HEK293T (cell line): Measurements from ENCODE around the gene SMC6.

ENCODE experiments used
- CTCF ChIA-PET: fragments of 350-600 bp; formaldehyde crosslinking; extraction: SDS; loops from one replicate; lab custom pipeline; 2021; ENCODE audit warnings: antibody characterized with exemption, inconsistent platforms; lab: Yijun Ruan, JAX
- POLR2A ChIA-PET: fragments of 350-600 bp; formaldehyde crosslinking; extraction: SDS; loops from one replicate; lab custom pipeline; 2020; ENCODE audit warnings: antibody characterized with exemption, inconsistent platforms; lab: Yijun Ruan, JAX
- DNase-seq: peaks from one replicate; pipeline ENCODE4 v3.0.0; 2012; ENCODE audit warnings: mixed read lengths; ENCODE audit errors: extremely low spot score
- ARNT ChIP-seq: fragments of 450-650 bp; IDR thresholded peaks from 2 replicates; pipeline ENCODE4 v1.6.1; 2017; ENCODE audit warnings: mild to moderate bottlenecking
- BHLHE40 ChIP-seq: fragments of 450-650 bp; IDR thresholded peaks from 2 replicates; pipeline ENCODE4 v1.6.1; 2016; ENCODE audit warnings: mild to moderate bottlenecking, moderate library complexity, borderline replicate concordance
- CTBP1 ChIP-seq: fragments of 450-650 bp; IDR thresholded peaks from 2 replicates; pipeline ENCODE4 v1.6.1; 2016; ENCODE audit warnings: borderline replicate concordance
- ELF4 ChIP-seq: fragments of 450-650 bp; IDR thresholded peaks from 2 replicates; pipeline ENCODE4 v1.6.1; 2017; ENCODE audit warnings: antibody characterized with exemption
- FOXA1 ChIP-seq: fragments of 450-650 bp; IDR thresholded peaks from 2 replicates; pipeline ENCODE4 v1.6.1; 2016; ENCODE audit warnings: mild to moderate bottlenecking
- FOXK2 ChIP-seq: fragments of 450-650 bp; IDR thresholded peaks from 2 replicates; pipeline ENCODE4 v1.6.1; 2016; ENCODE audit warnings: mild to moderate bottlenecking
- FOXM1 ChIP-seq: fragments of 450-650 bp; IDR thresholded peaks from 2 replicates; pipeline ENCODE4 v1.6.1; 2017; ENCODE audit warnings: mild to moderate bottlenecking, borderline replicate concordance
- HDGF ChIP-seq: fragments of 450-650 bp; IDR thresholded peaks from 2 replicates; pipeline ENCODE4 v1.6.1; 2017; ENCODE audit warnings: antibody characterized with exemption, borderline replicate concordance
- L3MBTL2 ChIP-seq: fragments of 450-650 bp; conservative IDR thresholded peaks from 2 replicates; pipeline ENCODE4 v1.6.1; 2016; ENCODE audit warnings: mild to moderate bottlenecking
- LEF1 ChIP-seq: fragments of 450-650 bp; IDR thresholded peaks from 2 replicates; pipeline ENCODE4 v1.6.1; 2017; ENCODE audit warnings: mild to moderate bottlenecking, borderline replicate concordance
- NFRKB ChIP-seq: fragments of 450-650 bp; IDR thresholded peaks from 2 replicates; pipeline ENCODE4 v1.6.1; 2016; ENCODE audit warnings: mild to moderate bottlenecking, moderate library complexity
- SP1 ChIP-seq: fragments of 450-650 bp; IDR thresholded peaks from 2 replicates; pipeline ENCODE4 v1.6.1; 2017
- SUZ12 ChIP-seq: fragments of 450-650 bp; IDR thresholded peaks from 2 replicates; pipeline ENCODE4 v1.6.1; 2016; ENCODE audit warnings: mild to moderate bottlenecking
- TARDBP ChIP-seq: fragments of 450-650 bp; IDR thresholded peaks from 2 replicates; pipeline ENCODE4 v1.6.1; 2016
- ZNF384 ChIP-seq: fragments of 450-650 bp; IDR thresholded peaks from 2 replicates; pipeline ENCODE4 v1.6.1; 2016
- TF ChIP-seq, protein P1 (sequence below): fragments of 450-650 bp; IDR thresholded peaks from 2 replicates; pipeline ENCODE4 v1.6.1; 2016

The SMC6 gene

DNA sequence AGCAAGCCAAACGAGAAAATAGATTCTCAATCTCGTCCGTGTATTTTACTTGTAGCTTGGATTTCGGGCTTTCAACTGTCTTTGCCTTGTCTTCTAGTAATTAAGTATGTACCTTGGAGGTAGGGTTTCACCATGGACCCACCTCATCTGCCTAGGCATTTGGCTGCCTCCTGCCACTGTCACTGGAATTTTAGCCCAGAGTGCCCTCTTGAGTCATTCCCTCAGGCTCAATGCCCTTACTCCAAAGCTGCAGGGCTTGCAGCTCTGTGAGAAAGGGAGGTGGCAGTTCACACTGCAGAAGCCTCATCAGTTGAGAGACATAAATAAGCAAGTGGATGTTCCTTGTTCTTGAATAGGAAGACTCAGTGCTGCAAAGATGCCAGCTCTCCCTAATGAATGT, 123.5 kb downstream of the SMC6 start:
- ChIA-PET POLR2A (no interaction called here), CTCF (no interaction called here)
- DNase-seq: no peak

DNA sequence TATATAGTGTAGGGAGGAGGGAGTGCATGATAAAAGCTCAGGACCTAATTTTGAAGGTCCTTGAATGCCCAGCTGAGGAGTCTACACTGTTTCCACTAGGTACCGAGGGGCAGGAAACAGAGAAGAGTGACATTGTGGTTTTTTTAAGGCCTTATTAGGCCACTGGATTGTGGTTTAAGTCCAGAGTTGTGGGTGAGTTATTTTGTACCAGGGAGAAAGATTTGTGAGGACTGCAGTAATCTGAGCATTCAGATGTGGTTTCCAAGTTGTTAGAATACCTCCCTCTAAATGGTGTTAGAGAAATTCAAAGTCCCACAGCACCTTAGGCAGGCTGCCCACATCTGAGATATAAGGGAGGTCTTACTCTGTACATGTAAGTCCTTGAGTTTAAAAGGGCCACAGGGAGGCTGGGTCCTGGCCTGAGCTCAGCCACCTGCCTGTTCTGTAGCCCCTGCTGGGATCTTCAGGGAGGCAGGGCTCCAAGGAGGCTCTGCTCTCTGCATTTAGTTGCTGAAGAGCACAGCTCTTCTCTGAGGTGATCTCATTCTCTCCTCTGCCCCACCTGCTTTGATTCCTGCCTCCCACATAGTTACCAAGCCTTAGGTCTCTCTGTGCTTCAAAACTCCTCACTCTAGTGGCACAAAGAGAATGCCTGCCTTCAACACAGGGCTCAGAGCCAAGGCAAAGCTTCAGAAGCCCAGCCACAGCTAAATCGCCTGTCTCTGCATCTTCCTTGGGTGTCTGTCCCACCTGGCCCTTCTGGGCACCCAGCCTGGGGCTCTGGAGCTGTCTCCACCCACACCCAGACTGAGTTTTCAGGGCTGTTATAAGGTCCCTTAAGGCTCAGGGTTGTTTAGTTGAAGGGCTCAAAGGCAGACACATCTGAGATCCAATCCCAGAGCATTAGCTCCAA, 125.0 kb downstream of the SMC6 start:
- ChIA-PET CTCF (interaction anchor here (1.3 kb wide), 1 partner anchor 17 kb away, joined by 3 read pairs; no protein-coding TSS in a partner anchor), POLR2A (no interaction called here)

More for the DNA sequence above, 123.5 kb downstream of the SMC6 start:
- TF ChIP-seq TARDBP: no peak
- no peak for TF ChIP-seq SUZ12
- TF ChIP-seq HDGF: no peak
- no peak for TF ChIP-seq SP1
- no peak for TF ChIP-seq CTBP1
- no peak for TF ChIP-seq L3MBTL2
- no peak for TF ChIP-seq FOXA1
- TF ChIP-seq ARNT: no peak
- no peak for TF ChIP-seq BHLHE40
- TF ChIP-seq FOXM1: no peak
- TF ChIP-seq ZNF384: no peak
- no peak for TF ChIP-seq FOXK2
- TF ChIP-seq ELF4: no peak
- TF ChIP-seq LEF1: no peak
- TF ChIP-seq, protein P1, sequence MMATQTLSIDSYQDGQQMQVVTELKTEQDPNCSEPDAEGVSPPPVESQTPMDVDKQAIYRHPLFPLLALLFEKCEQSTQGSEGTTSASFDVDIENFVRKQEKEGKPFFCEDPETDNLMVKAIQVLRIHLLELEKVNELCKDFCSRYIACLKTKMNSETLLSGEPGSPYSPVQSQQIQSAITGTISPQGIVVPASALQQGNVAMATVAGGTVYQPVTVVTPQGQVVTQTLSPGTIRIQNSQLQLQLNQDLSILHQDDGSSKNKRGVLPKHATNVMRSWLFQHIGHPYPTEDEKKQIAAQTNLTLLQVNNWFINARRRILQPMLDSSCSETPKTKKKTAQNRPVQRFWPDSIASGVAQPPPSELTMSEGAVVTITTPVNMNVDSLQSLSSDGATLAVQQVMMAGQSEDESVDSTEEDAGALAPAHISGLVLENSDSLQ: no peak
- no peak for TF ChIP-seq NFRKB

DNA sequence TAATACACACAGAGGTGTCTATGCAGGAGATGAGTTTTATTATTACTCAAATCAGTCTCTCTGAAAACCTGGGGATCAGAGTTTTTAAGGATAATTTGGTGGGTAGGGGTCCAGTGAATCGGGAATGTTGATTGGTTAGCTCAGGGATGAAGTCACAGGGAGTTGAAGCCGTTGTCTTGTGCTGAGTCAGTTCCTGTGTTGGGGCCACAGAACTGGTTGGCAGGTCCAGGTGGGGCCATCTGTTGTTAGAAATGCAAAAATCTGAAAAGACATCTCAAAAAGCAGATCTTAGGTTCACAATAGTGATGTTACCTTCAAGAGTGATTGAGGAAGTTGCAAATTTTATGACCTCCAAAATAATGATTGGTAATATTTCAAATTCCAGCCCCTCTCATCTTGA, 126.2 kb downstream of the SMC6 start:
- ChIA-PET CTCF (interaction anchor here (1.3 kb wide), 1 partner anchor 19 kb away, joined by 3 read pairs; no protein-coding TSS in a partner anchor), POLR2A (no interaction called here)
- no peak for DNase-seq
- TF ChIP-seq SUZ12 (no peak), FOXM1 (no peak), ELF4 (no peak), CTBP1 (no peak), HDGF (no peak), L3MBTL2 (no peak), FOXK2 (no peak)

More for the DNA sequence above, 125.0 kb downstream of the SMC6 start:
- no peak for TF ChIP-seq TARDBP
- no peak for TF ChIP-seq FOXA1
- TF ChIP-seq LEF1: no peak
- TF ChIP-seq, protein P1: no peak
- no peak for TF ChIP-seq SP1
- TF ChIP-seq SUZ12: no peak
- TF ChIP-seq FOXM1: no peak
- no peak for TF ChIP-seq ELF4
- TF ChIP-seq BHLHE40: no peak
- no peak for TF ChIP-seq NFRKB
- TF ChIP-seq L3MBTL2: no peak
- TF ChIP-seq HDGF: no peak
- TF ChIP-seq CTBP1: no peak
- no peak for TF ChIP-seq ZNF384
- DNase-seq: no peak

DNA sequence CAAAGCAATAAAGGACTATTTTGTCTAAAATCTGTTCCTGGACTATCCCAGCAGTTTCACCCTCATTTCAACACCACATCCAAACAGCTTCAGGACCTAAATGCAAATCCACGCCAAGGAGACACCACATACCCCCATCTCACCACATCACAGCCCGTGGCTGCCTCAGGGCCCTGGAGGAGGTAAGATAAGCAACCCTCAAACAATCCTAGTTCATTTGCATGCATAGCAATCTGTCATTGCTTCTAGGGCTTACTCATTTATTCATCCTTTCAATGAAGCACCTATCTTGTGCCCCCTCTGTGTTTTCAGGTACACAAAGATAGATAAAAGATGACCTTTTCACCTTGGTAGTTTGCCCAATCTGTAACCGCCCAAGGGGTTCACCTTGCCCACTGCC, 126.6 kb downstream of the SMC6 start:
- ChIA-PET POLR2A (no interaction called here), CTCF (no interaction called here)
- TF ChIP-seq SUZ12 (no peak), L3MBTL2 (no peak), HDGF (no peak), FOXK2 (no peak), FOXM1 (no peak)
- DNase-seq: no peak

DNA sequence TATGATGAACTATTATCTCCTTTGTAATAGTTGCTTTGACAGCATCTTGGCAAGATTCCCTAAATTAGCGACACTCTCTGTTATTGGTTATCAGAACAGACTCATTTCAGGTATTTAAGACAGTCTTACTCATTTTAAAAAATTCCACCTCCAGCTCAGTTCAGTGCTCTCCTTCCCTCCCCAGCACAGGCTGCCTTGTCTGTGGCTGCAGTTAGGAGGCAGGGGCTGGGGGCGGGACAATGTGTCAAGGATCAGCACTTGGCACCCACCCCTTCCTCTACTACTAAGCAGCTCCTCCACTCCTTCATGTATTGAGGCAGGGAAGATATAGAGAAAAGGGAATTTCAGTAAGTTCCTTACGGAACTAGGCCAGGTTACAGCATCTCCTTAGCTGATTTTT, 128.2 kb downstream of the SMC6 start:
- ChIA-PET CTCF (no interaction called here), POLR2A (no interaction called here)
- DNase-seq: no peak
- TF ChIP-seq, protein P1: no peak
- TF ChIP-seq SP1: no peak
- no peak for TF ChIP-seq ZNF384
- no peak for TF ChIP-seq CTBP1
- no peak for TF ChIP-seq ARNT
- TF ChIP-seq SUZ12: no peak
- TF ChIP-seq L3MBTL2: no peak
- no peak for TF ChIP-seq FOXM1
- no peak for TF ChIP-seq NFRKB
- no peak for TF ChIP-seq HDGF
- TF ChIP-seq ELF4: no peak
- no peak for TF ChIP-seq FOXK2
- TF ChIP-seq LEF1: no peak
- TF ChIP-seq FOXA1: no peak
- no peak for TF ChIP-seq TARDBP
- no peak for TF ChIP-seq BHLHE40

GRCh38 chr2:17621781-17622180, 131.8 kb downstream of the SMC6 start:
- ChIA-PET CTCF (no interaction called here), POLR2A (no interaction called here)
- DNase-seq: no peak
- TF ChIP-seq FOXK2: no peak
- TF ChIP-seq FOXM1: no peak
- TF ChIP-seq SP1: no peak
- TF ChIP-seq LEF1: no peak
- TF ChIP-seq ARNT: no peak
- TF ChIP-seq HDGF: no peak
- no peak for TF ChIP-seq ELF4
- TF ChIP-seq CTBP1: no peak
- no peak for TF ChIP-seq SUZ12
- TF ChIP-seq L3MBTL2: no peak
- no peak for TF ChIP-seq ZNF384
- TF ChIP-seq TARDBP: no peak
- no peak for TF ChIP-seq BHLHE40
- TF ChIP-seq NFRKB: no peak
- TF ChIP-seq, protein P1: no peak
- TF ChIP-seq FOXA1: no peak
